SK-N-SH treated with all-trans-retinoic acid at 6 μM for 48 hours (cell line): ENCODE measurements around the gene SOX6.

ENCODE experiments used
- ATAC-seq: fragments of 200-7000 bp; cut with Tn5 transposase; 3 replicates; pipeline ENCODE4 v1.9.1; 2020; ENCODE audit warnings: mild to moderate bottlenecking, moderate library complexity
- ARNTL ChIP-seq: fragments of 450-650 bp; formaldehyde crosslinking; IDR thresholded peaks from 2 replicates; pipeline ENCODE4 v1.5.0; 2020; ENCODE audit warnings: low read depth, mild to moderate bottlenecking, moderate library complexity, borderline replicate concordance
- BACH2 ChIP-seq: fragments of 250-450 bp; sonication (Bioruptor Pico); IDR thresholded peaks from 2 replicates; pipeline ENCODE4 v1.9.0; 2021; ENCODE audit warnings: mild to moderate bottlenecking, borderline replicate concordance
- CREB5 ChIP-seq: fragments of 250-450 bp; sonication (Bioruptor Pico); IDR thresholded peaks from 2 replicates; pipeline ENCODE4 v1.5.1; 2020; ENCODE audit warnings: low read depth, mild to moderate bottlenecking, moderate library complexity
- CSDC2 ChIP-seq: fragments of 250-450 bp; sonication (Bioruptor Pico); IDR thresholded peaks from 2 replicates; pipeline ENCODE4 v1.5.0; 2020; ENCODE audit warnings: mild to moderate bottlenecking, moderate library complexity
- CSRNP3 ChIP-seq: fragments of 250-450 bp; sonication (Bioruptor Pico); IDR thresholded peaks from 2 replicates; pipeline ENCODE4 v1.5.1; 2021; ENCODE audit warnings: mild to moderate bottlenecking, moderate library complexity
- ESRRG ChIP-seq: fragments of 250-450 bp; sonication (Bioruptor Pico); IDR thresholded peaks from 2 replicates; pipeline ENCODE4 v1.6.1; 2021; ENCODE audit warnings: mild to moderate bottlenecking
- GLIS3 ChIP-seq: fragments of 250-450 bp; sonication (Bioruptor Pico); IDR thresholded peaks from 2 replicates; pipeline ENCODE4 v1.5.0; 2020; ENCODE audit warnings: mild to moderate bottlenecking, moderate library complexity
- ISL1 ChIP-seq: fragments of 250-450 bp; sonication (Bioruptor Pico); IDR thresholded peaks from 2 replicates; pipeline ENCODE4 v2.1.2; 2022; ENCODE audit warnings: mild to moderate bottlenecking, moderate library complexity
- OSR1 ChIP-seq: fragments of 250-450 bp; sonication (Bioruptor Pico); IDR thresholded peaks from 2 replicates; pipeline ENCODE4 v1.8.0; 2022; ENCODE audit warnings: moderate library complexity, mild to moderate bottlenecking, inconsistent platforms
- PATZ1 ChIP-seq: fragments of 250-450 bp; sonication (Bioruptor Pico); IDR thresholded peaks from 2 replicates; pipeline ENCODE4 v1.8.0; 2020; ENCODE audit warnings: mild to moderate bottlenecking, moderate library complexity, borderline replicate concordance
- POU6F1 ChIP-seq: fragments of 250-450 bp; sonication (Bioruptor Pico); IDR thresholded peaks from 2 replicates; pipeline ENCODE4 v1.8.0; 2021; ENCODE audit warnings: low read depth, mild to moderate bottlenecking, moderate library complexity, borderline replicate concordance
- PPARA ChIP-seq: fragments of 250-450 bp; sonication (Bioruptor Pico); IDR thresholded peaks from 2 replicates; pipeline ENCODE4 v1.5.0; 2020; ENCODE audit warnings: mild to moderate bottlenecking, borderline replicate concordance
- SNAI2 ChIP-seq: fragments of 250-450 bp; sonication (Bioruptor Pico); IDR thresholded peaks from 2 replicates; pipeline ENCODE4 v1.5.0; 2020; ENCODE audit warnings: mild to moderate bottlenecking, moderate library complexity
- TOX ChIP-seq: fragments of 250-450 bp; sonication (Bioruptor Pico); IDR thresholded peaks from 2 replicates; pipeline ENCODE4 v1.8.0; 2021; ENCODE audit warnings: mild to moderate bottlenecking, moderate library complexity, borderline replicate concordance
- TSHZ2 ChIP-seq: fragments of 250-450 bp; sonication (Bioruptor Pico); IDR thresholded peaks from 2 replicates; pipeline ENCODE4 v1.5.0; 2020; ENCODE audit warnings: mild to moderate bottlenecking, moderate library complexity
- ZC3H10 ChIP-seq: fragments of 250-450 bp; sonication (Bioruptor Pico); IDR thresholded peaks from 2 replicates; pipeline ENCODE4 v1.5.1; 2021; ENCODE audit warnings: mild to moderate bottlenecking, moderate library complexity
- ZFP3 ChIP-seq: fragments of 250-450 bp; sonication (Bioruptor Pico); IDR thresholded peaks from 2 replicates; pipeline ENCODE4 v1.5.0; 2020; ENCODE audit warnings: mild to moderate bottlenecking, moderate library complexity
- ZFP30 ChIP-seq: fragments of 450-650 bp; formaldehyde crosslinking; IDR thresholded peaks from 2 replicates; pipeline ENCODE4 v1.5.0; 2022; ENCODE audit warnings: mild to moderate bottlenecking, moderate library complexity
- ZNF565 ChIP-seq: fragments of 450-650 bp; formaldehyde crosslinking; conservative IDR thresholded peaks from 2 replicates; pipeline ENCODE4 v1.5.0; 2020; ENCODE audit warnings: low read depth, mild to moderate bottlenecking, moderate library complexity
- ZNF70 ChIP-seq: fragments of 450-650 bp; formaldehyde crosslinking; IDR thresholded peaks from 2 replicates; pipeline ENCODE4 v1.5.0; 2020; ENCODE audit warnings: mild to moderate bottlenecking, moderate library complexity
- ZNF8 ChIP-seq: fragments of 450-650 bp; formaldehyde crosslinking; IDR thresholded peaks from 2 replicates; pipeline ENCODE4 v1.5.0; 2020; ENCODE audit warnings: mild to moderate bottlenecking, moderate library complexity

The SOX6 gene

GRCh38 chr11:15989685-15990084 lies 366.7 kb downstream of the SOX6 start:
- TF ChIP-seq PPARA (CRISPR knock-in tag) = no peak
- TF ChIP-seq ZC3H10 (CRISPR knock-in tag) = no peak
- no peak for TF ChIP-seq CSRNP3 (CRISPR knock-in tag)
- TF ChIP-seq ZNF8 (CRISPR knock-in tag) = no peak
- no peak for TF ChIP-seq TOX (CRISPR knock-in tag)
- no peak for TF ChIP-seq ISL1 (CRISPR knock-in tag)
- no peak for TF ChIP-seq CREB5
- TF ChIP-seq ESRRG (CRISPR knock-in tag) = no peak

GRCh38 chr11:15988693-15989231 lies 367.6 kb downstream of the SOX6 start:
- TF ChIP-seq SNAI2 (CRISPR knock-in tag) = no peak
- TF ChIP-seq ZFP3 (CRISPR knock-in tag) = no peak
- TF ChIP-seq CSDC2 (CRISPR knock-in tag) = no peak
- no peak for TF ChIP-seq ZNF70
- no peak for TF ChIP-seq BACH2
- no peak for TF ChIP-seq TOX (CRISPR knock-in tag)
- TF ChIP-seq PATZ1 = no peak
- TF ChIP-seq TSHZ2 = no peak
- TF ChIP-seq ARNTL = no peak
- TF ChIP-seq, all 23 proteins: peak for 0
- no peak for ATAC-seq

More at GRCh38 chr11:15989685-15990084, 366.7 kb downstream of the SOX6 start:
- no peak for ATAC-seq

- TF ChIP-seq ZFP30 (no peak), ISL1 (CRISPR knock-in tag) (no peak), OSR1 (CRISPR knock-in tag) (no peak), ZNF565 (CRISPR knock-in tag) (no peak), SNAI2 (CRISPR knock-in tag) (no peak), POU6F1 (no peak), GLIS3 (CRISPR knock-in tag) (no peak), ZNF8 (CRISPR knock-in tag) (no peak)
- TF ChIP-seq, all 23 proteins: peak for 0
- no peak for ATAC-seq
These were observed 368.3 kb downstream of the SOX6 start for GRCh38 chr11:15988016-15988550.

- TF ChIP-seq ZFP3 (CRISPR knock-in tag) (no peak), OSR1 (CRISPR knock-in tag) (no peak), TOX (CRISPR knock-in tag) (no peak), POU6F1 (no peak)
- ATAC-seq = no peak
These were observed 369.3 kb downstream of the SOX6 start for GRCh38 chr11:15987046-15987445.
